H1 (cell line): ENCODE results near the gene SMIM32.

Experiments used
- CEBPB ChIP-seq: IDR thresholded peaks from 2 replicates; pipeline ENCODE4 v1.6.1; 2012; ENCODE audit warnings: low read depth, low read length
- CTCF ChIP-seq, 3 experiments: IDR thresholded peaks; 1 replicate in 2 of 3; 2 replicates in 1 of 3; pipeline versions ENCODE4 v1.5.1 to v1.6.1; 2011; ENCODE audit warnings: low read length in 3 of 3, mild to moderate bottlenecking in 3 of 3, inconsistent platforms in 2 of 3, low read depth in 1 of 3, moderate library complexity in 1 of 3; ENCODE audit not compliant: insufficient read depth in 1 of 3; ENCODE audit errors: control extremely low read depth in 1 of 3
- KDM1A ChIP-seq: fragments of 200-600, 300-600 bp; sonication (generic); IDR thresholded peaks from 2 replicates; pipeline ENCODE4 v1.7.1; 2016; ENCODE audit warnings: mild to moderate bottlenecking, low read length, borderline replicate concordance
- MAFK ChIP-seq: IDR thresholded peaks from 2 replicates; pipeline ENCODE4 v1.6.1; 2012; ENCODE audit warnings: low read depth, mild to moderate bottlenecking, improper control_type of control experiment, low read length
- RBBP5 ChIP-seq: IDR thresholded peaks from 2 replicates; pipeline ENCODE4 v1.7.1; 2012; ENCODE audit warnings: low read depth, mild to moderate bottlenecking, inconsistent platforms, low read length, moderate library complexity, borderline replicate concordance
- RFX5 ChIP-seq: IDR thresholded peaks from 2 replicates; pipeline ENCODE4 v1.6.1; 2011; ENCODE audit warnings: low read depth, low read length, improper control_type of control experiment, borderline replicate concordance
- SAP30 ChIP-seq: fragments of 300-600 bp; sonication (generic); IDR thresholded peaks from 2 replicates; pipeline ENCODE4 v1.7.1; 2012; ENCODE audit warnings: low read length, moderate library complexity, mild to moderate bottlenecking, inconsistent platforms; ENCODE audit not compliant: insufficient read depth, insufficient replicate concordance

- no peak for TF ChIP-seq CTCF (IDR thresholded peaks at IDR 0.05; ENCODE audit: control extremely low read depth in 1 of 3, insufficient read depth in 1 of 3, low read depth in 1 of 3, low read length in 3 of 3)
- TF ChIP-seq CEBPB = no peak
- no peak for TF ChIP-seq RBBP5
- no peak for TF ChIP-seq MAFK
- TF ChIP-seq SAP30 = no peak
- TF ChIP-seq RFX5 = no peak
- TF ChIP-seq KDM1A = no peak
Observed at GRCh38 chr5:136188859-136189258, 4.1 kb downstream of the SMIM32 start.
